GM18858 (cell line): Measurements from ENCODE around the gene ARHGEF4.

Experiments used
- ATAC-seq: cut with Tn5 transposase; IDR thresholded peaks from one replicate; pipeline ENCODE4 v1.9.1; 2021; ENCODE audit not compliant: unreplicated experiment

The ARHGEF4 gene

DNA sequence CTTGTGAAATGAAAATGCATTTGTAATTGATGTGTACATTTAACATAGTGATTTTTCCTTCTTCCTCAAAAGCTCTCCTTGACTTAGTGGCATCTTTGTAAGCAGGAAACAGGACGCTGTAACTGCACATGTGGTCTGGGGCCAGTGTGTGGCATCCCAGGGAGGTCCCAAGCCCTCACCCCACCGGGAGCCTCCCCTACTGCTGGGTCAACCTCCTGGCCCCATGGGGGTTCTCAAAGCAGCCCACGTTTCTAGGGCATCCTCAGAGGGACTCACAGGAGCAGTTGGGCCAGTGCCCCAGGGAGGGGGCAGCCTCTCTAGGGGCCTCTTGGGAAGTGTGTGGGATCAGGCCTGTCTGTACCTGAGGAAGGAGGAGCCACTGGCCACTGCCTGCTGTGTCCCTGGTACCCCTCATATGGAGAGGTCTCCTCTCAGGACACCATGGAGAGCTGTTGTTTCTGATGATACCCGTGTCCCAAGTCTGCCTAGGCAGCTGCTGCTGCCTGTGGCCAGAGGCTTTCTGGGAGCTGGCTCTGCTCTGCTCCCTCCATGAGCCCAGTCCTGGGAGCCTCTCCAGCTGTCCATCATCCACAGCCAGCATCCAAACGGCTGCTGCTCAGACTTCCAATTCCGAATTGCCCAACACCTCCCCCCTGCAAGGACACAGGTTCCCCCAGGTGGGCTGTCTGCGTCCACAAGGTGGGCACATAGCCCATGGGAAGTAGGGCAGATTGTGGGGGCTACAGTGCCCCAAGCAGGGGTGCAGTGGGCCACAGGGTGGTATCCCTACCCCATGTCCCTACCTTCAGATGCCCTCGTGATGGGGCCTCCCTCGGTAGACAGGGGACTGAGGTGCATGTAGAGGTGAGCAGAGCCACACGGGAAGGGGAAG, 13.4 kb downstream of the ARHGEF4 start:
- ATAC-seq = no peak

DNA sequence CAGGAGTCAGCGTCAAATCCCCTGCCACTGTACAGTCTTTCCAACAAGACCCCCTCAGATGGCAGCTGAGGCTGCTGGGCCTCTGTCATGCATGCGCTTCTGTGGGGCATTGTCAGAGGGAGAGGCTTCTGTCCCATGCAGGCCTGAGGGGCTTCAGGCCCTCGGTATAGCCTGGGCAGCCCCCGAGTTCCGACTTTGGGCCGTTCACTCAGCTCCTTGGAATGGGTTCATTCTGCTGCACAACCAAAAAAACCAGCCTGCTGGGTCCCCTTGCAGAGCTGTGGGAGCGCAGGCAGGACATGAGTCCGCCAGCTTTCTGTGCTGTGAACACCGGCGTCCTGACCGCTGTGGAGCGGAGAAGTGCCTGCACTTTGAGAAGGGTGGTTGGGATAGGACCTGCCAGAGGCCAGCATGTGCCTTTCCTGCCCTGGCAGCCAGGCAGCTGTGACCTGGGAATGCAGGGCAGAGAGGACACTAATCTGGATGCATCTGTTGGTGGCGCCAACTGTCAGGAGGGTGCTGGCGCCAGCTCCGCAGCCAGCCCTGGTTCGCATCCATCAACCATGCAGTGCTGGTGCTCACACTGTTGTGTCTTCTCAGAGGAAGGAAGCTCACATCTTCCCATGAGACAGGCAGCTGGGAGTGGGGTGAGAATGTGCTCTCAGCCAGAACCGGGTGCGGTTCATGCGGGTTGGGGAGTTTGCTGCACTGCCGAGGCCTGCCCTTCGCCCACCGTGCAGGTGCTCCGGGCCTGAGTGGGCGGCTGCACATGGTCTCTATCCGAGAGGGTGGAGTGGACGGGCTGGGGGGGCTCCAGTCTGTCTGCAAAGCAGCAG, 14.3 kb downstream of the ARHGEF4 start:
- ATAC-seq = no peak

DNA sequence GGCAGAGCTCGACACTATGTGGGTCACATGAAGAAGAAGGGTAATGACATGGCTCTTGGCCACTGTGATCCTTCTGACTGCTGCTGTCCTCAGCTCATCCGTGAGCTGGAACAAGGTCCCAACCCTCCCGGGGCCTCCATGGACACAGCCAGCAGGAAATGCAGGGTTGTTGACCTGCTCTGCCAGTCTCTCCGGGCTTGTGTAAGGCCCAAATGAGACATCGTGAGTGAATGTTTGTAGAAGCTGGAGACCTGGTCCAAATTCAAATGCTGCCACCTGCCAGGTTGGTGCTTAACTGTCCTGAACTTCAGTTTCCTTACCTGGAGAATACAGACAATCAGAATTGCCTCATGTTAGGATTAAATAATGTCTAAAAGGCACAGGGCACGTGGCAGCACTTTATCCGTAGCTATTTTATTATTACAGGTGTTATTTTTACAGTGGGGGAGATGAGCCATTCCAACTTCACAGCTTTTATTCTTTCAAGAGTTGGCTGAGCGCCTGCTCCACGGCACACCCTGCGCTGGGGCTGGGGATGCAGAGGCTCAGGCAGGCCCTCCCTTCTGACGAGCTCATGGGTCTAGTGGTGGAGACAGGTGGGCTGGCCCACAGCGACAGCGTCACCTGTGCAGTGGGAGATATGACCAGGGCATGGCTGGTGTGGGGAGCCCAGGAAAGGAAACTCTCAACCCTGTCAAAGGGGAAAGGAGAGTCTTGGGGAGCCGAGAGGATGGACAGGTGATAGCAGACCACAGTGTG, 15.1 kb downstream of the ARHGEF4 start:
- ATAC-seq = no peak

DNA sequence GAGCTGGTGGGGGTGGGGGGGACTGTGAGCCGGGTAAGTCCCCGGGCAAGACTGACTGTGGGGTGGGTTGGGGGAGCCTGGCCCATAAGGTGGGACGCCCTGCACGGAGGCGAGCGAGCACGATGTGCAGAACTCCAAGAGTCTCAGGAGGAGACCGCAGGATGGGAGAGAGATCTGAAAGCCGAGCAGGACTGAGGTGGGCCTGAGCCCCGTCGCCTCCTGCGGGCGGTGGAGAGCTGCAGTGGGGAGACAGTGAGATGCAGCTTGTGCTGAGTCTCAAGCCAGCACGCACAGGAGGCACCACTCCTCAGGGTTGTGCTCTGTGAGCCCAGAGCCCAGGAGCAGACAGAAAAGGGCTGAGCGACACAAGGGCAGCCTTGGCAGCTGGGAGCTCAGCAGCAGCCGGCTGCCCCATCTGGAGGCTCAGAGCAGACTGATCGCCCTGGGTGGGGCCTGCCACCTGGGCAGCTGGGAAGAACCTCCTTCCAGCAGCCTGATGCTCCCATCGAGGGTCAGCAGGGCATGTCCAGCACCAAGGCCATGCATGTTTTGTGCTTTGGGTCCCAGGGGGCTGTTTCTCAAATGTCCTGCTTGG, 15.9 kb downstream of the ARHGEF4 start:
- ATAC-seq = no peak

DNA sequence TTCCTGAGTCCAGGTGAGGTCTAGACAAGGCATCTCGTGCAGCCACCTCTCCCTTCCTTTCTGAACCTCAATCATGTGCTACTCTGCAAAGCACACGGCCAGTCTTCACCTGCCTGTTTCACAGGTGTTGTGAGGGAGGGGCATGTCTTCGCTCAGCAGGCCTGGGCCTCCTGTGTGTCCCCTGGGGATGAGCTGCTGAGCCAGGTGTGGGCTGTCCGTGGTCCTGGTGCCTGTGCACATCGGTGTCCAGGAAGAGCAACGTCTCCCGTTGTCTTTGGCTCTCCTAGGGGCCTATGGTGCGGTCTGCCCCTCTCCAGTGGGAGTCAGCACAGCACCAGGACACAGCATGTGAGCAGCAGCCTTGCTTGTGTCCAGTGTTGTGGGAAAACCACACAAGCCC, 16.7 kb downstream of the ARHGEF4 start:
- no peak for ATAC-seq

DNA sequence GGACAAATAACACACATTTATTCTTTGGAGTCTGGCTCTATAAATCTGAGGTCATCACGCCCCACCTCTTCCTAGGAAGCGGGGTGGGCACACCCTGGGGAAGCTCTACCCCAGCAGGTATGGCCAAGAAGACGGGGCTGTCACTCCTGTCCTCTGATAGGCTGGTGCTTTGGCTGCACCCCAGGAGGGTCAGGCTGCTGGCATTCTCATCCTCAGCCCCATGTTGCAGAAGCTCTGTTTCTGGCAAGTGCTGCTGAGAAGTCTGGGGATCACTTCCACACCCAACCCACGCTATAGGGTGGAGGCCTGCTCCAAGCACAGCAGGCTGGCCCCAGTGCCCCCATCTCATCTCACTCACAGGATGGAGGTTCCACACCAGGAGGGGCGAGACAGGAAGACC, 17.6 kb downstream of the ARHGEF4 start:
- ATAC-seq = no peak

DNA sequence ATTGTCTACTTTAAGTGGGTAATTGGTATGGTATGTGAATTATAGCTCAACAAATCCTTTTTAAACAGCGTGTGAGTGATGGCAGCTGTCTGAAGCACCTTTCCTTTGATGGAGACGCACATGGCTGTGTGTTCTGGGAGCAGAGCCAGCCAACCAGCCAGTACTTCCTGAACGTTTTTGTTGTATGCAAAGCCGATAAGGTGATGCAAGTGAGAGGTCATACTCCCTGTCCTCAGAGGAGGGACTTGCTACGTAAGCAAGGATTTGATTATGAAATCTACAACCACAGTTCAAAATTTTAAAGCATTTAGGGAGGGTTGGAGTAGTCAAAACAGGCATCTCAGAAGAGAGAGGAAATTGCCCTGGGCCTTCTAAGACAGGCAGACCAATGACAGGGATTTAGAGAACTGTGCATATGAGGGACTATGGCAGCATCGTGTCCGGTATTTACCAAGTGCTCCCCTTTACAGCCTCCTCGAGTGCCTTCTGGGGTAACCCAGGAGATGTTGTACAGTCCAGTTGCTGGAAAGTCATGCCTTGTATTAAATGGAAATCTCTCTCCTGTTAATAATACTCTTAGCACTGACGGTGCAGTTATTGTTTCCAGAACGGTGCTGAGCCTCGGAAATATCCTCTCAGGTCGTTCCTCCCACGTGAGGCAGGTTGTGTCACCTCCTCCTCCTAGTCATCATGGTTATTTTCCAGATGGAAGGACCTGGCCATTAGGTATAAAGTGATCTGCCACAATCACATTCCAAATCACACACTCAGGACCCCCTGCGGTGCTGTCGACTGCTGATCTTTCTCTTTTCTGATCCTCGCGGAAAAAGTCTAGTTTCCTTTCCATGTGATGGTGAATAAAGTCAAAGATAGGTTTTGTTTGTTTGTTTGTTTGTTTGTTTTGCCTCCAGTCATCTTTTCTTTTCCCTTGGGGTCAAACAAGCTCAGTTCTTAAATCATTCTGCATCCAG, 28.4 kb downstream of the ARHGEF4 start:
- ATAC-seq = no peak

DNA sequence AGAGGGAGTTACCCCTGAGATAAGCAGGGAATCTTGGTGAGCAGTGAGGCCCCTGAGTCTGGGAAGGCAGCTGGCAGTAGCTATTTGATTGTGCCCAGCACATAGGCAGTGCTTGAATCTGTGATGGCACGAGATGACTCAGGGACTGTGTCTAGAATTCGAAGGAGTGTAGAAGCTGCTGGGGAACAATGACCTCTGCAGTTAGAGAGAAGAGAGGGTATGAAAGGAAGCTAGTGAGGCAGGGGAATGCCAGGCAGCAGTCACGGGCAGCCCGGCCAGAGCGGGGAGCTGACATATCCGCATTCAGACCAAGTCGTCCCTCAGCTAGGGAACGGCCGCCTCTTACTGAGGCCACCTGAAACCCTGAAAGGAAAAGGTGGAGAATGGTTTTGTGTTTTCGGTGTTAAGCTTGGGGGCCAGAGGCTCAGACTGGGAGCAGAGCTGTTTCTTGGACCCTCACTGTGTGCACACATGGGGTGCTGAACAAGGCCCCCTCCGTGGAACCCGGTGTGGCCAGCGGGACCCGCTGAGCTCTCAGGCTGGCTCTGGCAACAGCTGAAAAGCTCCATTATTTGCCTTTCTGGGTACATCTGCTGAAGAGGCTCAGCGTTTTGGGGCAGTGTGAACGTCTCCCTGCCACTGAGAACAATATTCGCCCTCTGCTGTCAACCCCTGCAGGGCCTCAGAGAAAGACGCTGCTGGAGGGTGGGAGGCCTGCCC, 32.9 kb downstream of the ARHGEF4 start:
- ATAC-seq = no peak

DNA sequence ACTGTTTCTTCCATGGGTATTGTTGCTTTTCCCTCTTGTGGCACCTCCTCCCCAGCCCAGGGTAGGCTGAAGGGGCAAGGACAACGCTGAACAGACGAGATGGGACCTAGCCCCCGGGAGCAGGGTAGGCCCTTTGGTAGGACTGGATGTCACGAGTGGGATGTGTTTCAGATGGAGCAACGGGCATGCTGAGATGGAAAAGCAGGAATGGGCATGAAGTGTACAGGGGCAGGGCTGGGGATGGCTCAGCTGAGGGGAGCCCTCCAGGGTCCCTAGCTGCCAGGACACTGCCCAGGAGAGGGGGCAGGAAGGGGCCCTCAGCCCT, 33.4 kb downstream of the ARHGEF4 start:
- no peak for ATAC-seq

DNA sequence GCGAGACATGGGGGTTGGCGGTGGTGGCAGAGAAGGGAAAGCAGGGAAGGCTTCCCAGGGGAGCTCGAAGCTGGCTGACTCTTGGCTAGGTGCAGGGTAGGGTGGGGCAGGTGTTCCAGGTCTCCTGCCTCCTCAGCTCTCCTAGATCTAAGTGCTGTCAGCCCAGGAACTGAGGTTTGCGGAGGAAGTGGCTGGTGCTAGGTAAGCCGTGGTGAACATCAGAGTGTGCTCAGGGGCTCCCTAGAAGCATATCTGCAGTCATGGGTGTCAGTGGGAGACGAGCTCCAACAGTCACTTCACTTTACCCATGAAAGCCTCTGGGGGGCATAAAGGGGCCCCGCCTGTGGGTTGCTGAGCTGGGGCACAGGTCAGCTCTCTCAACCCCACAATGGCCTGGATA, 34.1 kb downstream of the ARHGEF4 start:
- ATAC-seq = no peak

DNA sequence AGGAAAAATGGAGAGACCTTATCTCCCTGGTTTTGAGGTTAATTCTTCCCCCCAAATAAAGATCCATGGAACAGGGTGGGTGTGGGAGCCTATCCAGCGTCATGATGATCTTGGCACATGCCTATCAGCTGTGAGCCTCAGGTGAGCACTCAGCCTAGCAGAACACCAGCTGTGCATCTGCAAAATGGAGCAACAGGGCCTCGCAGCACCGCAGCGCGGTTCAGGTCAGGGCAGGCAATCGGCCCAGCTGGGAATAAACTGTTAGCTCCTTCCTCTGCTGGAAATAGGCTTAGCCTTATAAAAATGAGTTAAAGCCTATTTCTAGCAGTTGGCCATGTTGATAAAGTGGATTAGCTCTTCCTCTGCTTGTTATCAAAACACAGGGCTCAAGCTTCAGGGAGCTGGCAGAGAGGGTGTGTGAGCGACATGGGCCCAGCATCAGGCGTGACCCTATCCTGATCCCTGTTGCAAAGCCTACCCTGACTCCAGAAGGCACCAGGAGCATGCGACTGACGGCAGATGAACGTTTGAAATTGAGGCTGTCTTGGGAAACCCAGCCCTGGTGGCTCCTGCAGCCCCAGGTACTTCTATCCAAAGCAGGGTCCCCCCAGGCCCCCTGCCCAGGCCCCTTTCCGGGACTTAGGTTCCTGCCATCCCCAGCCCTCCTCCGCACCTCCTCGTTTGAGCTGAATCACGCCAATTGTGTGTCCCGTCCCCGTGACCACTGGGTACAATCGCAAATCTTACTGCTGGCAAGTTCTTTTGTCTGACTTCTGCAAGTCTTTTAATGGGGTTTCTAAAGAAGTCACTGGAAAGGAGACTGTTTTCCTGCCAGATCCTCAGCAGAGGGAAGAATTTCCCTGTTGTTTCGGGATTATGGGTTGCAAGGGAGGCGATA, 35.4 kb downstream of the ARHGEF4 start:
- no peak for ATAC-seq

DNA sequence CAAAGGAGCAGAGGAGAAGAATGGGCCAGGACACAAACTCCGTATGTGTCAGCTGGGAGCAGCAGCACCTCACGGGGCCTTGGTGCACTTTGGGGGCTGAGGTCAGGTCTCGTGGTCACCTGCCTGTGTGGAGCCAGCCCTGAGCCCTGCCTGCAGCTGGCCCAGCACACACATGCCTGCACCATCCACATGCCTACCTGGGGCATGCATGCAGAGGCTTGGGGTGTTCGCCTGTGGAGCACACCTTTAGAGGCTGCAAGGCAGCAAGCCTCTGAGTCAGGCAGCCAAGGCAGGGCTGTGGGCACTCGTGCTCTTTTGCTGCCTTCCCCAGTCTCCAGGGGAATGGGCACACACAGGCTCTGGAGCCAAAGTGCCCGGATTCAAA, 36.0 kb downstream of the ARHGEF4 start:
- ATAC-seq = no peak

DNA sequence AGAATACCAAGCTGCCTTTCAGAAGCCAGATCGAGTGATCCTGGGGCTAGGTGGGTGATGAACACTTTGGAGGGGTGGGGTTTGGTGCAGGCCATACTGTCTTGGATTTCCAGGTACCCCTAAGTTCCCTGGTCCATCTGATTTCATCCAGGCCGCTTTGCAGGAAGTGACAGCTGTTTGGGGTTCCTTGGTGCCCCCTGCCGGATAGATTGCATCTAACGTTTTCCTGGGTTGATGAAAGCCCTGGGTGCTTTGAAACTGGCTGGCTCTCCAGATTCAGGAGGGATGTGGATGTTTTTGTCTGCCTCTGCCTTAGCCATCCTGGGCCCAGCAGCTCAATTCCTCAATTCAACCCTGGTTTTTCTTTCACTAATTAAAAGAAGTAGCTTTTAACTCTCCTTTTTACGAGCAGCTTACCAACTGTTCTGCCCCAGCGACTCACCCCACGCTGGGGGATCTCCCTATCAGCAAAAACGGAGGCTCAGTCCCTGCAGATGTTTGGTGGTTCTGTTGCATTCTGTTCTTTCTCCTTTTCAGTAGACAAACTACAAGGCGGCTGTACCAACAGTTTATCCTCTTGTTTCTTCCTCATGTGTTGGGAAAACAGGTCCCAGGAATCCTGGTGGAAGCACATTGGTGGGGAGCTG, 37.1 kb downstream of the ARHGEF4 start:
- peak; percentile 67 for ATAC-seq

DNA sequence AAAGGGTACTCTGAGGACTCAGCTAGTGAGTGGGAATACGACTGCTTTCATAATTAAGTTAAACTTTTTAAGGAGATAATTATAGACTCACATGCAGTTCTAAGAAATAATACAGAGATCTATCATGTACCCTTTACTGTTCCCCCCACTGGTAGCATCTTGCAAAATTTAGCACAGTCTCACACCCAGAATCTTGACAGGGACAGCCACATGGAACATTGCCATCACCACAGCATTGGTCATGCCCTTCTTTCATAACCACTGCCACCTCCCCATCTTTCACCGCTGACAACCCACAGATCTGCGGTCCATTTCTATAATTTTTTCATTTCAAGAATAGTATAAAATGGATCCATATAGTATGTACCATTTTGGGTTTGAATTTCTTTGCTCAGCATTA, 37.8 kb downstream of the ARHGEF4 start:
- no peak for ATAC-seq

DNA sequence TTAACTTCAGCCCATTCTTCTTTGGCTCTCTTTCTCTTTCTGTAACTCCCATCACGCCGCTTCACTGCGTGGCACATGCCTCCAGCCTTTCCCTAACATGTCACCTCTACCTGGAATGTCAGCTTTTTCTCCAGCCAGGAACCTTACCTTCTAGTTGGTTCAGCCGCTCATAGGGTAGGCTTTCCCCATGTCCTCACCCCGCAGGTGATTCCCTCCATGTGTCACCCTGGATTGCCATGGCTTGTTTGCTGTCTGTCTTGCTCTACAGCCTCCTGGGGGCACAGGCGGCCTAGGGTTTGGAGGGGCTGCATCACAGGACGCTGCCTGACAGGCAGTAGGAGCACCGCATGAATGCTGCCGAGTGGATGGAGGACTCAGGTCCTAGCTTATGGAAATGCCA, 39.2 kb downstream of the ARHGEF4 start:
- ATAC-seq = no peak

DNA sequence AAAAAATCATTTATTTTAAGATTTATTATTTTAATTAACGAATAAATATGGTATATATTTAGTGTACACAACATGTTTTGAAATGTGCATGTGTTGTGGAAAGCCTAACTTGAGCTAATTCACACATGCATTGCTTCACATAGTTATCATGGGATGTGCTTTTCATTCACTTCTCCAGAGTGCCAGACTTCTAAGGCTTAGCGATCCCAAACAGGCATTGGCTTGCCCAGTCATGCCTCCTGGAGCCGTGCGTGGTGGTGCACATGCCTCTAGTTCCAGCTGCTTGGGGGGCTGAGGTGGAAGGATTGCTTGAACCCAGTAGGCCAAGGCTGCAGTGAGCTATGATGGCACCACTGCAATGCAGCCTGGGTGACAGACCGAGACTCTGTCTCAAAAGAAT, 40.5 kb downstream of the ARHGEF4 start:
- ATAC-seq = no peak

DNA sequence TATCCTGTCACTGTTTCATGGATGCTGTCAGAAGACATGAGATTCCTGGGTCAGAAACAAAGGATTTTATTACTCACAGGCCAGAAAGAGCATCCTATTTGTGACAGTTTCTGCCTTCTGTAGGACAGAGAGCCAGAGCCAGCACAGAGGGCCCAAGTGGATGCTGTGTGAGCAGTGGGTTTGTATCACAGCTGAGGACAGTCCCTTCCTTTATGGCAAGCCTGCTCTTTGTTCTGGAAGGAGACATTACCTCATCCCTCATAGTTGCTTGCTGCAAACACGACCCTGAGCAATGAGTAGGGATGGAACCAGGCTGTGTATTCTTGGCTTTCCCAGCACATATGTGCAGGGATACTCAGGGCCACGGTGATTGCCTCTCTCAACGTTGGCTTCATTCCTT, 41.6 kb downstream of the ARHGEF4 start:
- no peak for ATAC-seq

DNA sequence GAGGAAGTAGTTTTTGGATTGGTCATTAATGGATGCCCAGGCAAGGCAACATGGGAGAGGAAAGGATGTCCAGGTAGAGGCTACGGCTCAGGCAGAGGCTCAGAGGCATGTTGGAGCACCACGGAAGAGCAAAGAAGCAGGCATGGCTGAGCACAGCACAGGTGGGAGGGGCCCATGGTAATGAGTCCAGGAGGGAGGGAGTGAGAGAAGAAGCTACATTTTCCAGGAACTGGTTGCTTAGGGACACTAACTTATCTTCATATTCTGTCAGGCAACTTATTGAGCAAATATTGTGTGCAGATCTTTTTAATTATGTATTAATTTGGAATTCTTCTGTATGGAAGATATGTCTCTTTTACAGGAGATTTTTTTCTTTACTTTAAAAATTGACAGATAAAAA, 42.2 kb downstream of the ARHGEF4 start:
- ATAC-seq = no peak
